Adrenal gland (tissue), 5 donors: ENCODE measurements around the gene DLL3.

Experiments
- POLR2A ChIP-seq, 2 donors: fragments of 450-650 bp; IDR thresholded peaks; one replicate each; pipeline ENCODE4 v1.6.1; 2017; ENCODE audit warnings: antibody characterized with exemption in 2 of 2, mild to moderate bottlenecking in 2 of 2, moderate library complexity in 1 of 2
- TF ChIP-seq, protein P1 (sequence below), 6 experiments: fragments of 450-650 bp in 4 of 6; fragments of 200-600 bp in 2 of 6; sonication (generic) in 1 of 6; IDR thresholded peaks; 1 replicate in 5 of 6; 2 replicates in 1 of 6; pipeline versions ENCODE4 v1.5.1 to v1.8.0; 2016 to 2021; ENCODE audit warnings: antibody characterized with exemption in 6 of 6, mild to moderate bottlenecking in 2 of 6, moderate library complexity in 1 of 6
- donor health status: DM: no; HTN: no; CAD: no.

DNA sequence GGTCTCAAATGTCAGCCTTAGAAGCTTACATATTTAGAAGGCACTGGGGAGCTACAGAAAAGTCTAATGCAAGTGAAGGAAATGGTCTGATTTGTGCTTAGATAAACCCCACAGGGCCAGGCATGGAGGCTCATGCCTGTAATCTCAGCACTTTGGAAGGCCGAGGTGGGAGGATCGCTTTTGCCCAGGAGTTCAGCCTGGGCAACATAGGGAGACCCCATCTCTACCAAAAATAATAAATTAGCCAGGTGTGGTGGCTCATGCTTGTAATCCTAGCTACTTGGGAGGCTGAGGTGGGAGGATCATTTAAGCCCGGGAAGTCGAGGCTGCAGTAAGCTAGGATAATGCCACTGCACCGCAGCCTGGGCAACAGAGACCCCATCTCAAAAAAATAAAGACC, 2.7 kb upstream of the DLL3 start:
- TF ChIP-seq, protein P1, sequence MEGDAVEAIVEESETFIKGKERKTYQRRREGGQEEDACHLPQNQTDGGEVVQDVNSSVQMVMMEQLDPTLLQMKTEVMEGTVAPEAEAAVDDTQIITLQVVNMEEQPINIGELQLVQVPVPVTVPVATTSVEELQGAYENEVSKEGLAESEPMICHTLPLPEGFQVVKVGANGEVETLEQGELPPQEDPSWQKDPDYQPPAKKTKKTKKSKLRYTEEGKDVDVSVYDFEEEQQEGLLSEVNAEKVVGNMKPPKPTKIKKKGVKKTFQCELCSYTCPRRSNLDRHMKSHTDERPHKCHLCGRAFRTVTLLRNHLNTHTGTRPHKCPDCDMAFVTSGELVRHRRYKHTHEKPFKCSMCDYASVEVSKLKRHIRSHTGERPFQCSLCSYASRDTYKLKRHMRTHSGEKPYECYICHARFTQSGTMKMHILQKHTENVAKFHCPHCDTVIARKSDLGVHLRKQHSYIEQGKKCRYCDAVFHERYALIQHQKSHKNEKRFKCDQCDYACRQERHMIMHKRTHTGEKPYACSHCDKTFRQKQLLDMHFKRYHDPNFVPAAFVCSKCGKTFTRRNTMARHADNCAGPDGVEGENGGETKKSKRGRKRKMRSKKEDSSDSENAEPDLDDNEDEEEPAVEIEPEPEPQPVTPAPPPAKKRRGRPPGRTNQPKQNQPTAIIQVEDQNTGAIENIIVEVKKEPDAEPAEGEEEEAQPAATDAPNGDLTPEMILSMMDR (IDR thresholded peaks at IDR 0.05): no peak
- TF ChIP-seq POLR2A (IDR thresholded peaks at IDR 0.05): no peak
